ENCODE measurements around the gene WSCD1. TPM values are rescaled to one million over a fixed set of nuclear protein-coding genes. Genes with fewer than 3 reads are reported as not detected.

The WSCD1 gene
- 1 to 10 TPM; 1.7 to 5.0 (median 3.1) TPM for polyA plus RNA-seq
- long read RNA-seq, donor 1, result 0 reads
- long read RNA-seq, donor 2, result 0 reads
- long read RNA-seq, donor 3, result 0 reads
- long read RNA-seq, donor 4, result 0 reads
- long read RNA-seq, donor 5, result 0 reads
- long read RNA-seq, donor 6, result 0 reads
- long read RNA-seq, donor 7, full-length matches to known transcripts, result 1 of 1 reads
- long read RNA-seq, donor 7, partial matches to known transcripts, result 0 of 1 reads
- long read RNA-seq, donor 7, other reads (novel, unspliced or antisense), result 0 of 1 reads
- long read RNA-seq, donor 8, result 0 reads
- long read RNA-seq, donor 9, result 0 reads
- long read RNA-seq, donor 10, result 0 reads

DNA sequence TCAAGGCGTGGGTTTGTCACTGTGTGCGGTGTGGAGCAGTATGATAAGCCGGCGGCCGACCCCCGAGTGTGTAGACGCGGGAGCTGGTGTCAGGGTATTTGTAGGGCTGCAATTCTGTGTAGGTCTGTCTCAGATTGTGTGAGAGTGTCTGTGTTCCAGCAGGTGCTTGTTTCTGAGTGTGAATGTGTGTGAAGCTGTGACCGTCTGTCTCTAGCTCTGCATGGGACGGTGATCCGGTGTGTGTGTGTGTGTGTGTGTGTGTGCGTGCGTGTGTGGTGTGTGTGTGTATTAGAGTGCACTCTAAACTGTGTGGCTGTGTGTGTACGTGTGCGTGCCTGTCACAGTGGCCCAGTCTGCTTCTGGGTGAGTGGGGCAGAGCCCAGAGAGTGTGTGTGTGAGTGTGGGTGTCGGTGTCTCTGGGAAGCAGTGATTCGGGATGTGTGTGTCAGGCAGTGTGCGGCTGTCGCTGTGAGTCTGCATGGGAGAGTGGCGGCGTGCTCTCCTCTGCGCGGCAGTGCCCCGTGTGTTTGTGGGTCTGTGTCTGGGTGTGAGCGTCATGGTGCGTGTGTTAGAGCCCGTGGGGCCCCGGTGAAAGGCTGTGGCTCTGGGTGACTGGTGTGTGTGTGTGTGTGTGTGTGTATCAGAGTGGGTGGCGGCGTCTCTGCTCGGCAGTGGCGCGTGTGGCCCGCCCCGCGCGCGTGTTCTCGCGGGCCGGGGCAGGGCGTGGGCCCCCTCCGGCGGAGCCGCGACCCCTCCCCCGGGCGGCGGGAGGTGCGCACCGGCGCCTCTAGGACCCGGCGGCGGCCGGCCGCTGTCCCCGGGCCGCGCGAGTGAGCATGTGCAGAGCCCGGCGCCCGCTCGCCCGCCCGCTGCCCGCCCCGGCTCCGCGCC lies at the start of gene WSCD1:
Gene WSCD1, plus strand, starts transcription at position 841 of the 891 bp plus-strand sequence. CDS start 10,280 bp downstream, outside the sequence.
- peak; percentile 29 to 54 for DNase-seq
- WGBS, 3 donors, result 4 to 13% (median 8%) methylated on average over 28 to 71 of the region's 71 CpGs
- Histone ChIP-seq H3K4me3 (ENCODE audit: low read depth in 1 of 3, low read length in 3 of 3) (peak within 1 kb of the TSS; percentile 28 to 76 (median 32)), H3K36me3 (ENCODE audit: control insufficient read depth in 3 of 3, insufficient read depth in 2 of 3, low read depth in 1 of 3, low read length in 3 of 3) (no peaks in the 10 kb centered on the region), H3K27ac (ENCODE audit: low read depth in 1 of 3, low read length in 2 of 3) (no peak within 1 kb of the TSS), H3K27me3 (ENCODE audit: control insufficient read depth in 3 of 3, insufficient read depth in 3 of 3, low read length in 3 of 3) (peaks cover 2 to 30% (median 19%) of the 10 kb centered on the region in 3 donors), H3K9me3 (ENCODE audit: control insufficient read depth in 2 of 2, insufficient read depth in 1 of 2, low read depth in 1 of 2, low read length in 1 of 2) (no peaks in the 10 kb centered on the region), H3K4me1 (ENCODE audit: control insufficient read depth in 3 of 3, insufficient read depth in 2 of 3, low read depth in 1 of 3, low read length in 2 of 3) (no peaks in the 10 kb centered on the region)
- FAIRE-seq, result no peak

DNA sequence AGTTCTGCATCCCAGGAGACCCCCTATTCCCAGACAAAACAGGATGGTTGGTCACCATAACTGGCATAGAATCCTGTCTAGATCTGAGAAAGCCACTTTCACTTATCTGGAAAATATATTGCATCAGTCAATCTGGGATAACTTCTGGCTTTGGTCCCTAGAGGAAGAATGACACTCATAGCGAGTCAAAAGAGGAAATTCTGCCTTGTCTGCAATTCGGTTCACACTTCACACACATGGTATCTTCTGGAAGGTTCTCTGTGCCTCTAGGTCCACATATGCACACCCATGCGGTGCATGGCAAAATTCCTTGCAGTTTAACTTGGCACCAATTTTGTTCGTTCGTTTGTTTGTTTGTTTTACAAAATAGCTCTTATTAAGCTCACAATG lies 49.2 kb upstream of the WSCD1 start:
- Histone ChIP-seq H3K4me1 (ENCODE audit: control insufficient read depth in 3 of 3, insufficient read depth in 2 of 3, low read depth in 1 of 3, low read length in 2 of 3) (no peaks in the 10 kb centered on the region), H3K27me3 (ENCODE audit: control insufficient read depth in 3 of 3, insufficient read depth in 3 of 3, low read length in 3 of 3) (peaks cover 0 to 8% (median 0%) of the 10 kb centered on the region in 3 donors), H3K9me3 (ENCODE audit: control insufficient read depth in 2 of 2, insufficient read depth in 1 of 2, low read depth in 1 of 2, low read length in 1 of 2) (no peaks in the 10 kb centered on the region), H3K36me3 (ENCODE audit: control insufficient read depth in 3 of 3, insufficient read depth in 2 of 3, low read depth in 1 of 3, low read length in 3 of 3) (no peaks in the 10 kb centered on the region), H3K4me3 (ENCODE audit: low read depth in 1 of 3, low read length in 3 of 3) (no peak overlapping the region), H3K27ac (ENCODE audit: low read depth in 1 of 3, low read length in 2 of 3) (no peak overlapping the region)
- DNase-seq (no peak), FAIRE-seq (no peak)
- WGBS, 3 donors, result 64 to 74% (median 64%) methylated on average over 5 of the region's 5 CpGs

DNA sequence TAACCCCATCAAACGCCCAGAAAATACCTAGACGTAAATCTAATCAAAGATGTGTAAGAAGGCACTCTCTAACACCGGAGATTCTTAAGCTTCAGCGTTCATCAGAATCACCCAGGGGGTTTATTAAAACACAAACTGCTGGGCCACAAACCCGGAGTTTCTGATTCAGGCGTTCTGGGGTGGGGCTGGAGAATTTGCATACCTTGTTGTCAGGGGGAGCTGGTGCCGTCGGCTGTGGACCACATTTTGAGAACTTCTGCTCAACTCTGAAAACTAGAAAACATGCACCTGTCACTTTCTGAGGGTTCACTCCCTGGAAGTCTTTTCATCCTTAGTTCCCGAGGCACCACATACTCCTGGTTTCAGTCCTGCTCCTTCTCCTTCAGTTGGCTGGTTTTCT lies 48.6 kb upstream of the WSCD1 start:
- Histone ChIP-seq H3K9me3 (ENCODE audit: control insufficient read depth in 2 of 2, insufficient read depth in 1 of 2, low read depth in 1 of 2, low read length in 1 of 2) (no peaks in the 10 kb centered on the region), H3K27ac (ENCODE audit: low read depth in 1 of 3, low read length in 2 of 3) (no peak overlapping the region), H3K4me3 (ENCODE audit: low read depth in 1 of 3, low read length in 3 of 3) (no peak overlapping the region), H3K4me1 (ENCODE audit: control insufficient read depth in 3 of 3, insufficient read depth in 2 of 3, low read depth in 1 of 3, low read length in 2 of 3) (no peaks in the 10 kb centered on the region), H3K27me3 (ENCODE audit: control insufficient read depth in 3 of 3, insufficient read depth in 3 of 3, low read length in 3 of 3) (peaks cover 0 to 8% (median 0%) of the 10 kb centered on the region in 3 donors), H3K36me3 (ENCODE audit: control insufficient read depth in 3 of 3, insufficient read depth in 2 of 3, low read depth in 1 of 3, low read length in 3 of 3) (no peaks in the 10 kb centered on the region)
- FAIRE-seq, result no peak
- DNase-seq, result no peak
- 64 to 75% (median 75%) methylated on average over 9 of the region's 9 CpGs for WGBS, 3 donors

- Histone ChIP-seq H3K36me3 (ENCODE audit: control insufficient read depth in 3 of 3, insufficient read depth in 2 of 3, low read depth in 1 of 3, low read length in 3 of 3) (no peaks in the 10 kb centered on the region), H3K27me3 (ENCODE audit: control insufficient read depth in 3 of 3, insufficient read depth in 3 of 3, low read length in 3 of 3) (peaks cover 0 to 8% (median 0%) of the 10 kb centered on the region in 3 donors), H3K4me3 (ENCODE audit: low read depth in 1 of 3, low read length in 3 of 3) (no peak overlapping the region), H3K27ac (ENCODE audit: low read depth in 1 of 3, low read length in 2 of 3) (no peak overlapping the region), H3K4me1 (ENCODE audit: control insufficient read depth in 3 of 3, insufficient read depth in 2 of 3, low read depth in 1 of 3, low read length in 2 of 3) (no peaks in the 10 kb centered on the region), H3K9me3 (ENCODE audit: control insufficient read depth in 2 of 2, insufficient read depth in 1 of 2, low read depth in 1 of 2, low read length in 1 of 2) (no peaks in the 10 kb centered on the region)
- 59 to 70% (median 62%) methylated on average over 6 of the region's 6 CpGs for WGBS, 3 donors
- FAIRE-seq (no peak), DNase-seq (no peak)
Observed at GRCh38 chr17:6023036-6023831, 46.9 kb upstream of the WSCD1 start.

DNA sequence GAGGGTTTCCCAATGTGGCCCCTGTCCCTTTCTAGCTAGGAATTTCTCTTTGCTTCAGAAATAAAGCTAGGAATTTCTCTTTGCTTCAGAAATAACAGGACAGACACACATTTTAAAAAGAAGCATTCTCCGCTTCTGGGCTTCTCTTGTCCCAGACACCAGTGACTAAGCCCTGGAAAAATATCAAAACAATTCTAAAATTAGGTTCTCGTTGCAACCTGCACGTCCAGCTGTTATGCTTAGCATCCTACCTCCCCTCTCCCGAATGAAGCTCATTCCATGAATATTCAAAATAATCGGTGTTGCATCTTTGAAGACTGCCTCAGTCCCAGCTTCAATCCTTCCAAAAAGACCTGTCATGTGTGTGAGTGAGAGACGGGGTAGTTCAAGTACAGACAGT lies 45.6 kb upstream of the WSCD1 start:
- FAIRE-seq (no peak), DNase-seq (no peak)
- Histone ChIP-seq H3K36me3 (ENCODE audit: control insufficient read depth in 3 of 3, insufficient read depth in 2 of 3, low read depth in 1 of 3, low read length in 3 of 3) (no peaks in the 10 kb centered on the region), H3K27me3 (ENCODE audit: control insufficient read depth in 3 of 3, insufficient read depth in 3 of 3, low read length in 3 of 3) (peaks cover 0 to 6% (median 0%) of the 10 kb centered on the region in 3 donors), H3K27ac (ENCODE audit: low read depth in 1 of 3, low read length in 2 of 3) (no peak overlapping the region), H3K4me3 (ENCODE audit: low read depth in 1 of 3, low read length in 3 of 3) (no peak overlapping the region), H3K9me3 (ENCODE audit: control insufficient read depth in 2 of 2, insufficient read depth in 1 of 2, low read depth in 1 of 2, low read length in 1 of 2) (no peaks in the 10 kb centered on the region), H3K4me1 (ENCODE audit: control insufficient read depth in 3 of 3, insufficient read depth in 2 of 3, low read depth in 1 of 3, low read length in 2 of 3) (no peaks in the 10 kb centered on the region)
- WGBS, 3 donors, result 71 to 79% (median 77%) methylated on average over 6 of the region's 6 CpGs

DNA sequence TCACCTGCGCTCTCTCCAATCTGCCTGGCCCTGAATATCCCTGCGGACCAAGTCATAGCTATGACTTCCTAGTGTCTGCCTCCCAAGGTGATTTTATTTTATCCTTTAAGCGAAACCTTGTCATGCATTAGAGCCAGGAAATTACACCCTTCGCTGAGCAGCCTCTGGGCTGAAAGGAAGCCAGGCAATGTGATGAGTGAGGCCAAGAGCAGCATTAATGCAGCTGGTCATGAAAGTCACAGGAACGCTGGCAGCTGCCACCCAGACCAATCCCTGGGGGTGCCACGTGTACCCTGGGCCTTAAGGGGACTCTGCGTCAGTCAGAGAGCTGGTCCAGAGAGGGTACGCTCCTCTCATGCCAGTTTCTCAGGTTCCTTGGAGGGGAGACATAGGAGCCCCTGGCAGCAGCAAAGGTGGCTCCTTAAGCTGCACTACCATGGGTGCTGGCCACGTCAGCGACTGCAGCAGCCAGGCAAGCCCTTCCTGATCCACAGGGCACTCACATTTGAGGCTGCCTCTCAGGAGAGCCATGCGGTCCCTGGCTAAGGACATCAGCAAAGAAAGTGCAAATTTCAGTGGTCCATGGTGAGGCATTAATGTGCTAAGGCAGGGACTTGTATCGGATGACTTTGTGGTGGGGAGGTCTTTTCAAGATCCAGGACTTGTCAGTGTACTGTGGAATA lies 42.7 kb upstream of the WSCD1 start:
- FAIRE-seq, result no peak
- no peak overlapping the region for H3K4me3 ChIP-seq (ENCODE audit: low read depth in 1 of 3, low read length in 3 of 3)
- no peak overlapping the region for H3K27ac ChIP-seq (ENCODE audit: low read depth in 1 of 3, low read length in 2 of 3)
- no peak for DNase-seq
- H3K9me3 ChIP-seq (ENCODE audit: control insufficient read depth in 2 of 2, insufficient read depth in 1 of 2, low read depth in 1 of 2, low read length in 1 of 2), result no peaks in the 10 kb centered on the region
- peaks cover 0 to 3% (median 0%) of the 10 kb centered on the region in 3 donors for H3K27me3 ChIP-seq (ENCODE audit: control insufficient read depth in 3 of 3, insufficient read depth in 3 of 3, low read length in 3 of 3)
- no peaks in the 10 kb centered on the region for H3K36me3 ChIP-seq (ENCODE audit: control insufficient read depth in 3 of 3, insufficient read depth in 2 of 3, low read depth in 1 of 3, low read length in 3 of 3)
- 80 to 86% (median 82%) methylated on average over 12 of the region's 12 CpGs for WGBS, 3 donors
- H3K4me1 ChIP-seq (ENCODE audit: control insufficient read depth in 3 of 3, insufficient read depth in 2 of 3, low read depth in 1 of 3, low read length in 2 of 3), result no peaks in the 10 kb centered on the region

- Histone ChIP-seq H3K36me3 (ENCODE audit: control insufficient read depth in 3 of 3, insufficient read depth in 2 of 3, low read depth in 1 of 3, low read length in 3 of 3) (no peaks in the 10 kb centered on the region), H3K4me3 (ENCODE audit: low read depth in 1 of 3, low read length in 3 of 3) (no peak overlapping the region)
Observed at GRCh38 chr17:6028294-6028693, 41.9 kb upstream of the WSCD1 start.

More at GRCh38 chr17:6028294-6028693, 41.9 kb upstream of the WSCD1 start:
- Histone ChIP-seq H3K27ac (ENCODE audit: low read depth in 1 of 3, low read length in 2 of 3) (no peak overlapping the region), H3K4me1 (ENCODE audit: control insufficient read depth in 3 of 3, insufficient read depth in 2 of 3, low read depth in 1 of 3, low read length in 2 of 3) (no peaks in the 10 kb centered on the region), H3K27me3 (ENCODE audit: control insufficient read depth in 3 of 3, insufficient read depth in 3 of 3, low read length in 3 of 3) (peaks cover 0 to 6% (median 0%) of the 10 kb centered on the region in 3 donors), H3K9me3 (ENCODE audit: control insufficient read depth in 2 of 2, insufficient read depth in 1 of 2, low read depth in 1 of 2, low read length in 1 of 2) (no peaks in the 10 kb centered on the region)
- WGBS, 3 donors, result 57 to 75% (median 73%) methylated on average over 10 of the region's 10 CpGs
- FAIRE-seq (no peak), DNase-seq (no peak)

Data from small intestine (tissue), 16 donors.